ENCODE measurements around the gene COMT.
"Not testable (repeated sequence)": the region's sequence is repeated elsewhere in the genome, so short reads cannot be mapped to it uniquely, and the experiment has no call there.

Gene COMT

GRCh38 chr22:19929586-19930550 lies 11.7 kb upstream of the COMT start:
- DNase-seq = no peak

GRCh38 chr22:19930551-19931486 lies 10.8 kb upstream of the COMT start:
- no peak for DNase-seq

- DNase-seq = no peak
Measured at GRCh38 chr22:19931514-19931913, 10.1 kb upstream of the COMT start.

GRCh38 chr22:19932367-19933206 lies 9.0 kb upstream of the COMT start:
- no peak for DNase-seq

GRCh38 chr22:19933341-19934241 lies 8.0 kb upstream of the COMT start:
- DNase-seq = no peak

GRCh38 chr22:19935123-19935718 lies 6.4 kb upstream of the COMT start:
- DNase-seq = not testable (repeated sequence)

GRCh38 chr22:19936513-19936912 lies 5.1 kb upstream of the COMT start:
- DNase-seq = no peak

GRCh38 chr22:19937616-19938473 lies 3.7 kb upstream of the COMT start:
- DNase-seq = no peak

GRCh38 chr22:19940536-19941364 lies 822 bp upstream of the COMT start:
- no peak for DNase-seq

GRCh38 chr22:19942157-19943081 lies 847 bp downstream of the COMT start:
- DNase-seq = no peak

- DNase-seq = no peak
Measured at GRCh38 chr22:19943082-19944026, 1.8 kb downstream of the COMT start.

- DNase-seq = no peak
Measured at GRCh38 chr22:19948057-19948760, 6.6 kb downstream of the COMT start.

GRCh38 chr22:19951346-19951745 lies 9.8 kb downstream of the COMT start:
- DNase-seq = no peak

- DNase-seq = no peak
Measured at GRCh38 chr22:19955241-19956128, 13.9 kb downstream of the COMT start.

- DNase-seq = no peak
Measured at GRCh38 chr22:19957445-19957844, 15.9 kb downstream of the COMT start.

Measured in stimulated activated CD4-positive, alpha-beta T cell treated with anti-CD3 and anti-CD28 coated beads, Interleukin-4, amount 100 ng/mL, for 24 hours (primary cell).